Rectal smooth muscle tissue (tissue), 1 donor: ENCODE data around the gene PANX1.

ENCODE experiments used
- H3K27ac ChIP-seq: one replicate; pipeline ENCODE4 v1.7.0; 2013; ENCODE audit warnings: low read depth, low read length, inconsistent platforms
- H3K27me3 ChIP-seq: one replicate; pipeline ENCODE4 v1.7.0; 2013; ENCODE audit warnings: low read length; ENCODE audit not compliant: control insufficient read depth, insufficient read depth
- H3K36me3 ChIP-seq: one replicate; pipeline ENCODE4 v1.7.0; 2013; ENCODE audit warnings: low read length; ENCODE audit not compliant: control insufficient read depth, insufficient read depth
- H3K4me1 ChIP-seq: one replicate; pipeline ENCODE4 v1.7.0; 2013; ENCODE audit warnings: low read length; ENCODE audit not compliant: control insufficient read depth, insufficient read depth
- H3K4me3 ChIP-seq: one replicate; pipeline ENCODE4 v1.7.0; 2013; ENCODE audit warnings: low read length
- H3K9ac ChIP-seq: one replicate; pipeline ENCODE4 v1.7.0; 2013; ENCODE audit warnings: low read length

The PANX1 gene

DNA sequence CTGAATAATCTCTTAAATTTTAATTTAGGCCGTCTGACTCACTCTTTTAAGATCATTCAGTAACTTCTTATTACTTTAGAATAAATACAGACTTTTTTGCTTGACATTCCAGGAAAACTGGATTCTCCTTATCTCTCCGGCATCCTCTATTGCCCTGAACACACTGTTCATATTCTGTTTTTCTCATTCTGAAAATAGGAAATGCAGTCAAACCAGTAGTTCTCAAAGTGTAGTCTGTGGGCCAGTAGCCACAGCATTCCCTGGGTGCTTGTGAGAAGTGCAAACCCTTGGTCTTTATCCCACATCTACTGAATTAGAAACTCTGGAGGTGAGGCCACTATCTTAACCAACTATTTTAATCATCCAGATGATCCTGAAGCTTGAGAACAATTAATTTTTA is 84.3 kb downstream of the PANX1 start:
- Histone ChIP-seq H3K36me3 (no peaks in the 10 kb centered on the region), H3K9ac (no peak overlapping the region), H3K27me3 (no peaks in the 10 kb centered on the region), H3K4me1 (no peaks in the 10 kb centered on the region), H3K4me3 (no peak overlapping the region), H3K27ac (no peak overlapping the region)

DNA sequence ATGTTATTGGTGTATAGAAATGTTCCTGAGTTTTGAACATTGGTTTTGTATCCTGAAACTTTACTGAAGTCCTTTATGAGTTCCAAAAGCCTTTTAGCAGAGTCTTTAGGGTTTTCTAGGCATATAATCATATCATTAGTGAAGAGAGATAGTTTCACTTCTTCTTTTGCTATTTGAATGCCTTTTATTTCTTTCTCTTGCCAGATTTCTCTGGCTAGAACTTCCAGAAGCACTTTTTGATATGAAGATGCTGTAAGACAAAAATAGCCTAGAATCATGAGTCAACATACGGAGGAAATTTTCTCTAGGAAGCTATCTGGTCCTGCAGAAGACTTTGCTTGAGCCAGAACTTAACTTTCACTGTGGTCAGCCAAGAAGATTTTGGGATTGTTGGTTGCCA is 89.1 kb downstream of the PANX1 start:
- Histone ChIP-seq H3K4me1 (no peaks in the 10 kb centered on the region), H3K36me3 (no peaks in the 10 kb centered on the region), H3K27ac (no peak overlapping the region), H3K4me3 (no peak overlapping the region), H3K27me3 (no peaks in the 10 kb centered on the region), H3K9ac (no peak overlapping the region)

DNA sequence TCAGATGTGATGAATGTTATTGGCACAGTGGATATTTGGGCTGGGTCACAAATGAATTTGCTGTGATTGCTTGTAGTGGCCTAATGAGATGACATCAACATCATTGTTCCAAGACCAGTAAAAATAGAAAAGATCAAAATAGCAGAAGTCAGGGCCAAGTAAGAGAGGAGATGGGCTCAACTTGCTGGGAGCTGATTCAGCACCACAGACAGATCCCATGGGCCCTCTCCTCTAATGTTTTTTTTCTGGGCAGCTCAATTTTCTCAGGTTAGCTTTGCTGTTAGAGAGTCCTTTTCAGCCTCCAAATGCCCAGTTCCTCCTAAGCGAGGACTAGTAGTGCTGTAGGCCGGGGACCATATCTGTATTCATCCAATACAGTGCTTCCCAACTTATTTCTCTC is 89.7 kb downstream of the PANX1 start:
- H3K4me3 ChIP-seq = no peak overlapping the region
- no peak overlapping the region for H3K27ac ChIP-seq
- no peaks in the 10 kb centered on the region for H3K27me3 ChIP-seq
- H3K9ac ChIP-seq = no peak overlapping the region
- H3K36me3 ChIP-seq = no peaks in the 10 kb centered on the region
- H3K4me1 ChIP-seq = no peaks in the 10 kb centered on the region

DNA sequence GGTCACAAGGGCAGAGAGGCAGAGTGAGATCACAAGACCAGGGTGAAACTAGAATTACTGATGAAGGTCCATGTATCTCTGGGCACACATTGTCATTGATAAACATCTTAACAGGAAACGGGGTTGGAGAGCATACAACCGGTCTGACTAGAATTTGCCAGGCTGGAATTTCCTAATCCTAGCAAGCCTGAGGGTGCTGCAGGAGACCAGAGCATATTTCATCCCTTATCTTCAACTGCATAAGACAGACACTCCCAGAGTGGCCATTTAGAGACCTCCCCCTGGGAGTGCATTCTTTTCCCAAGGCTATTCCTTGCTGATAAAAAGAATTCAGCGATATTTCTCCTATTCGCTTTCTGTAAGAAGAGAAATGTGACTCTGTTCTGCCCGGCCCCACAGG is 91.1 kb downstream of the PANX1 start:
- H3K36me3 ChIP-seq = no peaks in the 10 kb centered on the region
- no peak overlapping the region for H3K9ac ChIP-seq
- H3K27me3 ChIP-seq = no peaks in the 10 kb centered on the region
- no peak overlapping the region for H3K27ac ChIP-seq
- no peaks in the 10 kb centered on the region for H3K4me1 ChIP-seq
- H3K4me3 ChIP-seq = no peak overlapping the region

DNA sequence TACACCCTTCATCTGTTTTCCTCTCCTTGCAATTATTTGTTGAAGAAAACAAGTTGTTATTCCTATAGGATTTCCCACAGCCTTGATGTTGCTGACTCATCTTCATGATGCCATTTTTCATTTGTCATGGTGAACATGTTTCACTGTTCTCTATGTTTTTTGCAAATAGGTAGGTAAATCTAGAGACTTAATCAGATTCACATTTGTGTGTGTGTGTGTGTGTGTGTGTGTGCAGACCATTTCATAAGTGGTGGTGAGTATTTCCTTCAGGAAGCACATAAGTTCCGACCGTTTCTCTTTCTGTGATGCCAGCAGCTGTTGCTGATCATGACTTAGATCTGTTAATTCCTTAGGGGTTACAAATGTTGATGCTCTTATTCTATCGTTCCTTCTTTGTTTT is 95.4 kb downstream of the PANX1 start:
- H3K27ac ChIP-seq = no peak overlapping the region
- no peaks in the 10 kb centered on the region for H3K27me3 ChIP-seq
- no peak overlapping the region for H3K9ac ChIP-seq
- no peaks in the 10 kb centered on the region for H3K36me3 ChIP-seq
- H3K4me3 ChIP-seq = no peak overlapping the region
- H3K4me1 ChIP-seq = no peaks in the 10 kb centered on the region
